Pancreas (tissue), 10 donors: ENCODE results near the gene REV3L. TPM values are rescaled to one million over a fixed set of nuclear protein-coding genes. Genes with fewer than 3 reads are reported as not detected.

Experiments
- ATAC-seq, 4 donors: fragments of 200-7000 bp; cut with Tn5 transposase; one replicate each; pipeline versions ENCODE4 v1.8.0 to v1.9.1; 2020; ENCODE audit warnings: mild to moderate bottlenecking in 4 of 4, moderate library complexity in 4 of 4
- DNase-seq, 6 donors: peaks; one replicate each; pipeline ENCODE4 v3.0.0-alpha.2; 2020
- FAIRE-seq: peaks from 2 replicates; lab custom pipeline; 2012; peaks lifted over from hg19 to GRCh38; lab: Jason Lieb, UNC
- H3K27ac ChIP-seq, 4 donors: fragments of 200-600 bp; sonication (generic); 1 replicate in 3 of 4; 2 replicates in 1 of 4; pipeline versions ENCODE4 v1.5.0 to v1.8.0; 2020
- H3K27me3 ChIP-seq, 4 donors: fragments of 200-600 bp; one replicate each; pipeline ENCODE4 v1.8.0; 2021
- H3K36me3 ChIP-seq, 3 donors: fragments of 200-600 bp; sonication (generic) in 1 of 3; one replicate each; pipeline versions ENCODE4 v1.5.0 to v1.8.0; 2020 to 2021
- H3K4me1 ChIP-seq, 3 donors: fragments of 200-600 bp; one replicate each; pipeline ENCODE4 v1.8.0; 2021
- H3K4me3 ChIP-seq, 4 donors: fragments of 200-600 bp; sonication (generic) in 2 of 4; one replicate each; pipeline versions ENCODE4 v1.5.0 to v1.8.0; 2020 to 2021
- H3K9me3 ChIP-seq, 4 donors: fragments of 200-600 bp; one replicate each; pipeline ENCODE4 v1.8.0; 2021
- WGBS, 2 donors: extraction: QIAGEN DNeasy Blood & Tissue Kit; methylation state at CpG; one replicate each; pipeline ENCODE4 v1.1.7; 2013; 5-methylcytosine and 5-hydroxymethylcytosine counted together
- intact Hi-C, 3 donors: fragments of 100-400 bp; cut with DNase I; formaldehyde crosslinking; loops; one replicate each; pipeline versions ENCODE4 v1.11.1 to v1.14.2; 2022
- polyA plus RNA-seq, 2 donors: library from polyadenylated mRNA; stranded (reverse); fragments of 200-250 nt; gene quantifications; one replicate each; pipeline ENCODE4 v1.2.3, GENCODE V29; 2013
- total RNA-seq, 6 donors: library from RNA; stranded (reverse); fragmentation: NEBNext Ultra II Directional in 4 of 6; extraction: Animal tissue kit (Norgen Biotek cat#: 25700) in 4 of 6; gene quantifications; one replicate each; pipeline versions ENCODE4 v1.2.1 to v1.2.4, GENCODE V29; 2021 to 2023
- TF ChIP-seq, protein P1 (sequence below), 4 donors: fragments of 200-600 bp; sonication (generic) in 3 of 4; IDR thresholded peaks; one replicate each; pipeline versions ENCODE4 v1.5.0 to v1.8.0; 2021; ENCODE audit warnings: antibody characterized with exemption in 4 of 4
- donor health status: healthy with polysubstance abuse.
- donor health status: DM: no; HTN: no; CAD: no; lungs with moderate emphysema.
- donor health status: DM: no; HTN: no; CAD: no.
- donor health status: control.
- donor health status: control.
- donor health status: Bipolar disorder and iron deficiency.
- donor health status: DM: yes; HTN: yes; CAD: no.
- donor health status: DM: no; HTN: no; CAD: no.
- donor health status: DM: no; HTN: no; CAD: no.
- donor health status: DM: yes; HTN: yes; CAD: no.

The REV3L gene
- total and polyA plus RNA-seq, 8 donors = 6.9 to 22.0 (median 15.2) TPM

DNA sequence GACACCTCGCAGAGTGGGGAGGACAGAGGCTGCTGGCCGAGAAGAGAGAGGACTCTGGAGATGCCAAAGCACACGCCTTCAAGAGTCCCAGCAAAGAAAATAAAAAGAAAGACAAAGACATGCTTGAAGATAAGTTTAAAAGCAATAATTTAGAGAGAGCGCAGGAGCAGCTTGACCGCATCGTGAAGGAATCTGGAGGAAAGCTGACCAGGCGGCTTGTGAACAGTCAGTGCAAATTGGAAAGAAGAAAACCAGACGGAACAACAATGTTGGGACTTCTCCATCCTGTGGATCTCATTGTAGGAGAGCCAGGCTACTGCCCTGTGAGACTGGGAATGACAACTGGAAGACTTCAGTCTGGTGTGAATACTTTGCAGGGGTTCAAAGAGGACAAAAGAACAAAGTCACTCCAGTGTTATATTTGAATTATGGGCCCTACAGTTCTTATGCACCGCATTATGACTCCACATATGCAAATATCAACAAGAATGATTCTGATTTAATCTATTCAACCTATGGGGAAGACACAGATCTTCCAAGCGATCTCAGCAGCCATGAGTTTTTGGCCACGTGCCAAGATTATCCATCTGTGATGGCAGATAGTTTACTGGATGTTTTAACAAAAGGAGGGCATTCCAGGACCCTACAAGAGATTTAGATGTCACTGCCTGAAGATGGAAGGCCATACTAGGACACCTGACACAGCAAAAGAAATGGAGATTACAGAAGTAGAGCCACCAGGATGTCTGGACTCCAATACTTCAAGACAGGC is 52.2 kb downstream of the REV3L start:
- 91 to 92% methylated on average over 11 of the region's 11 CpGs for WGBS, 2 donors
- ATAC-seq (no peak), DNase-seq (no peak), FAIRE-seq (no peak)
- intact Hi-C loops = no loop called here
- no peaks in the 10 kb centered on the region for H3K36me3 ChIP-seq
- H3K27ac ChIP-seq = no peak overlapping the region
- no peak overlapping the region for H3K4me3 ChIP-seq
- H3K4me1 ChIP-seq = peaks cover 0 to 19% (median 0%) of the 10 kb centered on the region in 3 donors
- H3K27me3 ChIP-seq = no peaks in the 10 kb centered on the region
- TF ChIP-seq, protein P1, sequence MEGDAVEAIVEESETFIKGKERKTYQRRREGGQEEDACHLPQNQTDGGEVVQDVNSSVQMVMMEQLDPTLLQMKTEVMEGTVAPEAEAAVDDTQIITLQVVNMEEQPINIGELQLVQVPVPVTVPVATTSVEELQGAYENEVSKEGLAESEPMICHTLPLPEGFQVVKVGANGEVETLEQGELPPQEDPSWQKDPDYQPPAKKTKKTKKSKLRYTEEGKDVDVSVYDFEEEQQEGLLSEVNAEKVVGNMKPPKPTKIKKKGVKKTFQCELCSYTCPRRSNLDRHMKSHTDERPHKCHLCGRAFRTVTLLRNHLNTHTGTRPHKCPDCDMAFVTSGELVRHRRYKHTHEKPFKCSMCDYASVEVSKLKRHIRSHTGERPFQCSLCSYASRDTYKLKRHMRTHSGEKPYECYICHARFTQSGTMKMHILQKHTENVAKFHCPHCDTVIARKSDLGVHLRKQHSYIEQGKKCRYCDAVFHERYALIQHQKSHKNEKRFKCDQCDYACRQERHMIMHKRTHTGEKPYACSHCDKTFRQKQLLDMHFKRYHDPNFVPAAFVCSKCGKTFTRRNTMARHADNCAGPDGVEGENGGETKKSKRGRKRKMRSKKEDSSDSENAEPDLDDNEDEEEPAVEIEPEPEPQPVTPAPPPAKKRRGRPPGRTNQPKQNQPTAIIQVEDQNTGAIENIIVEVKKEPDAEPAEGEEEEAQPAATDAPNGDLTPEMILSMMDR (IDR thresholded peaks at IDR 0.05) = no peak
- H3K9me3 ChIP-seq = no peaks in the 10 kb centered on the region

DNA sequence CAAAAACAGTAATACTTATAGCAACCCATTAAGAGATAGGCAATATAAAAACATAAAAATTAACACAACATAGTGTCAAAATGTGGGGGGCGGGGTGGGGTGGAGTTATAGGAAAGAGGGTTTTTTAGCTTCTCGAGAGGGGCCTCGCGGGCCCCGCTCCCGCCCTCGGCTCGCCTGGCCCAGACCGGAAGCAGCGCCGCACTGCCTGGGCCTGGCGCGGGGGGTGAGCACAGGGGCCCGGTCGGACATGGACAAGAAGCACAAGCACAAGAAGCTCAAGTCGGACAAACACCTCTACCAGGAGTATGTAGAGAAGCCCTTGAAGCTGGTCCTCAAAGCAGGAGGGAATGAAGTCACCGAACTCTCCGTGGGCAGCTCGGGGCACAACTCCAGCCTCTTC is 53.4 kb downstream of the REV3L start:
- no peaks in the 10 kb centered on the region for H3K9me3 ChIP-seq
- FAIRE-seq (no peak), DNase-seq (no peak), ATAC-seq (no peak)
- WGBS, 2 donors = 98% methylated on average over 19 of the region's 19 CpGs
- H3K27me3 ChIP-seq = no peaks in the 10 kb centered on the region
- no peak overlapping the region for H3K4me3 ChIP-seq
- peaks cover 0 to 19% (median 4%) of the 10 kb centered on the region in 3 donors for H3K4me1 ChIP-seq
- intact Hi-C loops = no loop called here
- TF ChIP-seq, protein P1 (IDR thresholded peaks at IDR 0.05) = no peak
- no peak overlapping the region for H3K27ac ChIP-seq
- no peaks in the 10 kb centered on the region for H3K36me3 ChIP-seq

DNA sequence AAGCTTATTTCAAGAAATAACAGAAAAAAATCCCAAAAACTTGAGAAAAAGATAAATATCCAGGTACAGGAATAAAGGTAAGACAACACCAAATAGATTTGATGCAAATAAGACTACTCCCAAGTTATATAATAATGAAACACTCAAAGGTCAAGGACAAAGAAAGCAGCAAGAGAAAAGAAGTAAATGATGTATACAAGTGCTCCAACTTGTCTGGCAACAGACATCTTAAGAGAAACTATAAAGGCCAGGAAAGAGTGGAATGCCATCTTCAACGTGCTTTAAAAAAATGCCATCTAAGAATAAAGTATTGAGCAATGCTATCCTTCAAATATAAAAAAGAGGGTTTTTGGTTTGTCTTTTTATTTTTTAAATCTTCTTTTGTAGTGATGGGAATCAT is 54.2 kb downstream of the REV3L start:
- no peaks in the 10 kb centered on the region for H3K9me3 ChIP-seq
- no peak for ATAC-seq
- no peak overlapping the region for H3K4me3 ChIP-seq
- H3K27me3 ChIP-seq = no peaks in the 10 kb centered on the region
- intact Hi-C loops = no loop called here
- TF ChIP-seq, protein P1 (IDR thresholded peaks at IDR 0.05) = no peak
- DNase-seq = no peak
- WGBS, 2 donors = 84 to 92% methylated on average over 1 of the region's 1 CpG
- no peak overlapping the region for H3K27ac ChIP-seq
- FAIRE-seq = no peak
- H3K4me1 ChIP-seq = peaks cover 5 to 24% (median 10%) of the 10 kb centered on the region in 3 donors
- H3K36me3 ChIP-seq = no peaks in the 10 kb centered on the region

DNA sequence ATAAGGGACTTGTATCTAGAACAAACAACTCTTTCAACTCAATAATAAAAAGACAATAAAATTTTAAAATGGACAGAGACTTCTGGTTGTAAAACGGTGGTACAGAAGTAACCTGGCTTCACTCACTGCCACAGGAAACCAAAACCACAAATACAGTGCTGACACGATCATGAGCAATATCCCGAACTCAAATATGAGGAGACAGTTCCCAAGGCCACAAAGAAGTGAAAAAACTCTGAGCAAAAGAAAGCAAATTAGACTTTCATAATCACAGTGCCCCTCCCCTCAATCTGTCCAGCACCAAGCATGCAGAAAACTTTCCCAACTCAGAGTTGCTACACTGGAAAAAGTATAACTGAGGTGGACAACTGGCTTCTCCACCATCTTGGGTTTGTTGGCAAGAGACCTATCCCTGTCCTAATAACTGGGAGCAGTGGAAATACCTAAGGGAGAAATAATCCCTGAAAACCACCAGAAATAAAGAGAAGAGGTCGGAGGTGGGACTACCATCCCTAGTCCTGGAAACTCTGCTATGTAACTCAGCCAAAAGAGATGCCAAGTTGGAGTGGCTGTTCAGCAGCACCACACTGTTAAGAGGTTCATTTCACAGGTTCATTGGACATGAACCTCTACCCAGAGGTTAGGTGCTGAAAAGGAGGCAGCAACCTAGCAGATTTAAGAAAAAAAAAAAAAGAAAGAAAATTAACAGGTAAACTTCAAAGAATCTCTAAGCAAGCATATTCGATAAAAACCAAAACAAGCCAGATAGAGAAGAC is 55.5 kb downstream of the REV3L start:
- Histone ChIP-seq H3K27ac (peak overlapping the region in 1 of 4 donors; percentile 10), H3K36me3 (no peaks in the 10 kb centered on the region), H3K27me3 (no peaks in the 10 kb centered on the region), H3K4me1 (peaks cover 10 to 28% (median 10%) of the 10 kb centered on the region in 3 donors), H3K4me3 (no peak overlapping the region), H3K9me3 (no peaks in the 10 kb centered on the region)
- DNase-seq = no peak
- peak in 3 of 4 donors; percentile 56 to 61 (median 57) for ATAC-seq
- TF ChIP-seq, protein P1 (IDR thresholded peaks at IDR 0.05) = no peak
- no peak for FAIRE-seq
- WGBS, 2 donors = 53 to 54% methylated on average over 5 of the region's 5 CpGs
- intact Hi-C loops = no loop called here
